Posterior vena cava (tissue), 2 donors: ENCODE data around the gene EPN2. TPM values are rescaled to one million over a fixed set of nuclear protein-coding genes. Genes with fewer than 3 reads are reported as not detected.

ENCODE experiments used
- DNase-seq: peaks from one replicate; pipeline ENCODE4 v3.0.0-alpha.2; 2020; ENCODE audit warnings: low spot score
- intact Hi-C, 2 donors: fragments of 100-400 bp; cut with DNase I; formaldehyde crosslinking; loops; one replicate each; pipeline versions ENCODE4 v1.14.1 to v1.14.2; 2022 to 2023
- total RNA-seq, 2 donors: library from RNA; stranded (reverse); fragmentation: NEBNext Ultra II Directional; extraction: Animal tissue kit (Norgen Biotek cat#: 25700); gene quantifications; one replicate each; pipeline ENCODE4 v1.2.1, GENCODE V29; 2021
- donor health status: DM: yes; HTN: yes; CAD: no.
- donor health status: DM: yes; HTN: yes; CAD: no.

The EPN2 gene
- total RNA-seq, 2 donors from 2014 or later = 50.7 to 67.6 TPM

DNA sequence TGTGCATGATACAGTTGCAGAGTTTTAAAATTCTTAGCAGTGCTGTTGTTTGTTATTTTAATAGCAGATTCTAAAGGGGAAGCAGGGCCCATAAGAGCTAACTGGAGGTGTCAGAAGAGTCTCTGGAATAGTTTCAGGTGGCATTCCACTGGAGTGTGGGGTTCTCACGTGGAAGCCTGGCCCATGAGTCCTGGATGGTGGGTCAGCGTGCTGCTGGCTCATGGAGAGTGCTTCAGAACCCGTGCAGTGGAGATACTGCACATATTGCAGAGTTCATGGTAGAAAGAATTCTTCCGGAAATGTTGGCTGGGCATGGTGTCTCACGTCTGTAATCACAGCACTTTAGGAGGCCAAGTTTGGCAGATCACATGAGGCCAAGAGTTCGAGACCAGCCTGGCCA, 81.4 kb downstream of the EPN2 start:
- peak; percentile 28 for DNase-seq
- intact Hi-C loops = no loop called here

DNA sequence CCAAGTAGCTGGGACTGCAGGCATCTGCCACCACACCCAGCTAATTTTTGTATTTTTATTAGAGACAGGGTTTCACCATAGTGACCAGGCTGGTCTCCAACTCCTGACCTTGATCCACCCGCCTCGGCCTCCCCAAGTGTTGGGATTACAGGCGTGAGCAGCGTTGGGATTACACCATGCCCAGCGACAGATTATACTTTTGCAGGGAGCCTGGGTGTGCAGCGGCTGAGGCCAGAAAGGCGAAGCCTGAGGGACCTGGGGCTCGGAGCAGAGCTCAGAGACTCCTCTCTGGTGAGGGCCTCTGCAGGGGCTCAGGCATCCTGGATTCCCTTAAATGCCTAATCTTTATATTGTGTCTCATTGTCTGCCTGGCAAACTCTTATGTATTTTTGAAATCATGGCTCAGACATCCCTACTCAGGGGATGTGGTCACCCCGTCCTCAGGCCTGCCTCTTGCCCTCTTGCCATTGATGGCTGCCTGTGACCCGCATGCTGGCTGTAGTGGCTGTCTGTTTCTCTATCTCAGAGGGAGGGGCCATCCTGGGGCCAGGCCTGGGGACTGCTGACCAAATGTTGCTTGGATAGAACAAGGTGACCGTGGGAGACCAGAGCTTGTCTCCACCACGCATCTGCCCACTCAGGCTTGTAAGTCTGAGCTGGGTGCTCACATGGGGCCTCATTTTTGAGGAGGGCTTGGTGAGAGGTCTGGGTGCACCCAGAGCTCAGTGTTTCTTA, 82.8 kb downstream of the EPN2 start:
- DNase-seq = peak; percentile 55
- intact Hi-C loops = no loop called here

DNA sequence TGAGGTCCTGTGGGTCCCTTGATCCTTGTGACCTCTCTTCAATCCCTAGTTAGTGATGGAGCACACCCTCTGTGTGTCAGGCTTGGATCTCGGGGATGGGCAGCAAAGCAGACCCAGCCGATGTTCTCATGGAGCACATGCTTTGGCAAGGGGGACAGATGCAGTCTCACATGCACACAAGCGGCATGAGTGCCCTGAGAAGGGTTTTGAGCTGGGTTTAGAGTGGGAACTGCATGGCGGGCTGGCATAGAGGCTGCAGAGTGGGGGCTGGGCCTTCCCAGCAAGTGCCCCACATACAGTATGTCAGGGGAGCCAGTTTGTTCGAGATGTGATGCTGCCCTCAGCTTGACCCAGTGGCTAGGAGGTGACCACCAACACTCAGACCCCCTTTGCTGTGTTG, 83.7 kb downstream of the EPN2 start:
- intact Hi-C loops = no loop called here
- peak; percentile 41 for DNase-seq

DNA sequence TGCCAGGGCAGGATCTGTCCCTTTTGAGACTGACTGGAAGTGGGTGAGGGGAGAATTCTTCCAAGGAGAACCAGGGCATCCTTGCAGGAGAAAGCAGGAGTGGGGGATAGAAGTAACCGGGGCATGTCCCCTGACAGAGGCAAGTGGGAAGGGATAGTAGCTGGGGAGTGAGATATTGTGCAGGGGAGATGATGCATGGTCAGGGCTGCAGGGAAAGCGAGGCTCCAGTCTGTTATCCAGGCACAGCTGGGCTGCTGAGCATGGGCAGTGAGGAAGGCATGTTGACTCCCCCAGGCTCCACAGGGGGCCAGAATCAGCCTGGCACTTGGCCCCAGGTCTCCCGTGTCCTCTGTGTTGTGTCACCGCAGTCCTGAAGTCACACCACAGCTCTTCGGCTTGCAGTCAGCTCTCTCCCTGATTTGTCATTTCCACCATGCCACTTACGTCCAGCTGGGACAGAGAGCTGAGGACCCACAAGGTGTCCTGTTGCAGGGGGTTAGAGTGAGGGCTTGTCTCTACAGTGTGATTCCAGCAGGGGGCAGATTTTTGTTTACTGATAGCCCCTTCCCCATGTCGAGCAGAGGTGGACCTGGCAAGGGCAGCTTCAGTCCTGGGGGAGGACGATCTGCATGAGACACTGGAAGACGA, 84.4 kb downstream of the EPN2 start:
- peak; percentile 53 for DNase-seq
- intact Hi-C loops = no loop called here

DNA sequence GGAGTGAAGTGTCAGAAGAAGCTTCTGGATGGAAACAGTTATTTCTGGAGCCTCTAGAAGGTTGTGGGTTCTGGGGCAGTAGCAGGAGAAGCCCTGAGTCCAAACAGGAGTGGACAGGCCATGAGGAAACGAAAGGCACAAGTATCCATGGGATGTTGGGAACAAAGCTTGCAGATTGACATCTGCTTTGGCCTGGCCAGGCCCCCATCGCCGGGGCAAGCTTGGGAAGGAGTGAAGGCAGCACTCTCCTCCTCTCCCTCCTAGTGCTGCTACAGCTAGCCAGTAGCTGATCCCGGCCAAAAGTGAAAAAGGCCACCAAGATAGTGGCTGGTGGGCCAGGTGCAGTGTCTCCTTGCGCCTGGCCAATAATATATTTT, 85.0 kb downstream of the EPN2 start:
- DNase-seq = peak; percentile 54
- intact Hi-C loops = no loop called here

DNA sequence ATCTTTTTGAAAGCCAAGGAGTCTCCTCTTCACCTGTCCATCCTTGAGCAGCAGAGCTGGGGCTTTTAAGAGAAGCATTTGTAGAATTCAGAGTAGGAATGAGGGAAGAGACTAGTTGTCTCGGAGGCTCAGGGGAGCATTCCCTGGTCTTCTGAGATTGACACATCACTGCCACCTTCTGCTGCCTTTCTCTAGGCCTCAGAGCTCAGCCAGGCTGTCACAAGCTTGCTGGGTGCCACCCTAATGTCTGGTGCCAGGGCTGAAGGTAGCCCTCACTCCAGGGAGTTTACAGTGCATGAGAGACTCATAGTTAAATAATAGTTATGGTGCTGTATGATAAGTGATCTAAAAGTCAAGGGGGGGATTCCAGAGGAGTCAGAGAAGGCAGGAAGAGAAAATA, 85.7 kb downstream of the EPN2 start:
- intact Hi-C loops = no loop called here

DNA sequence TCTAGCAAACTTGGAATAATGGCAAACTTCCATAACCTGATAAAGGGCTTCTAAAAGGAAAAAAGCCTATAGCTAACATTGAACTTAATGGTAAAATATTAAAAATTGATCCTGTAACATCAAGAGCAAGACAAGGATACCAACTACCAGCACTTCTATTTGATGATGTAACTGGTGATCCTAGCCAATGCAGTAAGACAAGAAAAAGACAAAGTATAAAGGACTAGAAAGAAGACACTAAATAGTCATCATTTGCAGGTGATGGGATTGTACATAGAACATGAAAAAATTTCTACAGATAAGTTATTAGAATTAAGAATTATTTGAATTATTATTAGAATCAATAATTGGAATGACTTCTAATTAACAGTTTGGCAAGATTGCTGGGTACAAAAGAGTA, 88.4 kb downstream of the EPN2 start:
- intact Hi-C loops = no loop called here
- no peak for DNase-seq

More for the DNA sequence above, 85.7 kb downstream of the EPN2 start:
- DNase-seq = peak; percentile 20

DNA sequence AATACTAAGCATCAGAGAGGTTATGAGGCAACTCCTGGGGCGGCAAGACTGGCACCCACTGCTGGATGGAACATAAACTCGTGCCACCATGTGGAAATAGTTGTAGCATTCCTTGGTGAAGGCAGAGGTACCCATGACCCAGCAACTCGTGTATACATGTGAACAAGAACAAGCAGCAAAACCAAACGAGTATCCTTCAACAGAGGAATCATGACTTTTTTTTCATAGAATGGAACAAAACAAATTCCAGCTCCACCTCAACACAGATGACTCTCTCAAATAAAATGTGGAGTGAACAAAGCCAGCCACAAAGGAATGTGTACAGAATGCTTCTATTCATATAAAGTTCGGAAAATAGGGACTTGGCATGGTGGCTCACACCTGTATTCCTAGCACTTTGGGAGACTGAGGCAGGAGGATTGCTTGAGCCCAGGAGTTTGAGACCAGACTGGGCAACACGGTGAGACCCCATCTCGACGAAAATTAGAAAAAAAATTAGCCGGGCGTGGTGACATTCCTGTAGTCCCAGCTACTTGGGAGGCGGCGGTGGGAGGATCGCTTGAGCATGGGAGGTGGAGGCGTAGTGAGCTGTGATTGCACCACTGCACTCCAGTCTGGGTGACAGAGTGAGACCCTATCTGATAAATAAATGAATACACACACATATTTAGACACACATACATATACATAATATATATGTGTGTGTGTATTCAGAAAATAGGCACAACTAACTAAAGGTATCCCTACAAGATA, 90.0 kb downstream of the EPN2 start:
- intact Hi-C loops = no loop called here
- DNase-seq = peak; percentile 19

DNA sequence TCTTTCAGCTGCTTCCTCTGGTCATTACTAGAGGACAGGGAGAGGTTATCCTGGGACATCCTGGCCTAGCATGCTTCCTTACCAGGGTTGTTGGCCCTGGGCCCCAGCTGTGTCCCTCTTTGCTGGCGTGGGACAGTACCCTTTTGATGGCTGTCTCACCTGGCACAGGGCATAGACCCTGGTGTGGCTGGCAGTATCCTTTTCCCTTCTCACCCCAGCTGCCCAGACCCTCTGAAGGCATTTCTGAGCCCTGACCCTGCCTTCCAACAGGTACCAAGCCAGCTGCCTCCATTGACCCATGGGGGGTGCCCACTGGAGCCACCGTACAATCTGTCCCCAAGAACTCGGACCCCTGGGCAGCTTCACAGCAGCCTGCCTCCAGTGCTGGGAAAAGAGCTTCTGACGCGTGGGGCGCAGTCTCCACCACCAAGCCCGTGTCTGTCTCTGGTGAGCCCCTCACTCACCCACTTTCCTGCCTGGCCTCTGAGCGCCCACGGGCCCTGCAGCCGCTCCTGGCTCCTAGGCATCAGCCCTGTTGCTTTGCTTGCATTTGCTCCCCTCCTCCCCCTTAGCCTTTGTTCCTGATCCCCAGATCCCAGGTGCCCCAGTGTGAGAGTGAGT, 91.4 kb downstream of the EPN2 start:
- intact Hi-C loops = no loop called here
- peak; percentile 52 for DNase-seq

DNA sequence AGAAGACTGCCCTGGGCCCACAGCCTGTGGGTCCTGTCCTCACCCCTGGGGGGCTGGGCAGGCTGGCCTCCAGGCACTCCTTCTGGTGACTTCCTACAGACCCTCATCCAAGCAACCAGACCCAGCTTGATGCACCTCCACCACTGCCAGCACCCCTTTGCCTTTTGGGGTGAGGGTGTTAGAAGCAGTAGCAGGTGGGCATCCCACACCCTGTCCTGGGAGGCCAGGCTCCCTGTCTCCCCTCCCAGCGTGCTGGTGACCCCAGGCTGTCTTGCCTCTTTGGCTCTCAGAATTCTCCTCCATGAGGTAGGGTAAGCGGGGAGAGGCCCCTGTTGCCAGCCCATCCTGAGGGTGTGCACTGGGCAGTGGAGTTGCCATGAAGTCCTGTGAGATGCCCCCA, 92.0 kb downstream of the EPN2 start:
- peak; percentile 30 for DNase-seq
- intact Hi-C loops = no loop called here

DNA sequence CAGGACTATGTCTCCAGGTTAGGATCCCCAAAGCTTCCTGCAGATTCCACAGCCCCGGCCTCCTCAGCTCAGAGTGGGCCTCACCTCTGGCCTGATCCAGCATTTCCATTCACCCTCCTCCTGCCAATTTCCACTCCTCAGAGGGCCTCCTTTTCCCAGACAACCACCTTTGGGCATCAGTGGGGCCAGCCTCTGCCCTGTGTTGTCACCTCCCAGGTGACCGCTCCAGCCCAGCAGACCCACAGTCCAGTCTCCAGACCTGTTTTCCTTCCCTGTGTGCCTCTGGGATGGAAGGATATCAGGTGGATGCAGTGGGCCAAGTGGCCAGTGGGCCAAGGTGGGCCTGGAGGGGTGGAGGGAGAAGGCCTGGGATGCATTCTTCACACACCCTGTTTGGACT, 92.7 kb downstream of the EPN2 start:
- DNase-seq = peak; percentile 54
- intact Hi-C loops = loop anchor here in 1 of 2 donors (5.0 kb wide), 1 partner anchor 73 kb away; no protein-coding TSS in a partner anchor

DNA sequence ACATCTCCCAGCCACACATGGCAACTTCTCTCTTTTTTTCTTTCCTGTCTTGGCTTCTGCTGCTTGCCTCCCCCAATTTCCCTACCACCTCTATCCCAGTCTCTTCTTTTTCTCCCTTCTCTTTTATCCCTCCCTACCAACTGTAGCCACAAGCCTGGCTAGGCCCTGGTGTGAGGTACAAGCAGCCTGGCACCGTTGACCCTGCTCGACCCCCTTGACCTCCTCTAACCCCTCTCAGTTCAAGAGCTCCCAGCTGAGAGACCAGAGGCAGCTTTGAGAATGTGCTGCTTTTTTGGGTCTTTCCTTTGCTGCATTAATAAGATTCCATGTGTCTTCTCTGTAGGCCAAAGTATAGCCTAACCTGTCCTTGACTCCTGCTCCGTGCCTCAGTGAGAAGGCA, 93.1 kb downstream of the EPN2 start:
- peak; percentile 35 for DNase-seq

DNA sequence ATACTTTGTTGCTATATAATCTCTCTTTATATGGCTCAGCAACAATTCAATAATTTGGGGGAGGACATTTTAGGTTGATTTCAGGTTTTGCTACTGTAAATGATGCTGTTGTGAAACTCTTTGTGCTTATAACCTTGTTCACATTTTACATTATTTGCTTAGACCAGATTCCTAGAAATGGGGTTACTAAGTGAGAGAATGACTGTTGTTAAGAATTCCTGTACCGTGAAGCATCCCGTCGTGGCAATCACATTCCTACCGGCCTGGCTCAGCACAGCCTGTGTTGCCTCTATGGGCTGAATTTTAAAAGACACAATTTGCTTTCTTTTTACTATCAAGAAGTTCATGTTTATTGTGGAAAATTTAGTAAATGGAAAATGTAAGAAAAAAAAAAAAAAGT, 94.0 kb downstream of the EPN2 start:
- peak; percentile 59 for DNase-seq
- intact Hi-C loops = loop anchor here in 1 of 2 donors (5.0 kb wide), 1 partner anchor 74 kb away; no protein-coding TSS in a partner anchor

More for the DNA sequence above, 93.1 kb downstream of the EPN2 start:
- intact Hi-C loops = loop anchor here in 1 of 2 donors (5.0 kb wide), 1 partner anchor 73 kb away; no protein-coding TSS in a partner anchor

DNA sequence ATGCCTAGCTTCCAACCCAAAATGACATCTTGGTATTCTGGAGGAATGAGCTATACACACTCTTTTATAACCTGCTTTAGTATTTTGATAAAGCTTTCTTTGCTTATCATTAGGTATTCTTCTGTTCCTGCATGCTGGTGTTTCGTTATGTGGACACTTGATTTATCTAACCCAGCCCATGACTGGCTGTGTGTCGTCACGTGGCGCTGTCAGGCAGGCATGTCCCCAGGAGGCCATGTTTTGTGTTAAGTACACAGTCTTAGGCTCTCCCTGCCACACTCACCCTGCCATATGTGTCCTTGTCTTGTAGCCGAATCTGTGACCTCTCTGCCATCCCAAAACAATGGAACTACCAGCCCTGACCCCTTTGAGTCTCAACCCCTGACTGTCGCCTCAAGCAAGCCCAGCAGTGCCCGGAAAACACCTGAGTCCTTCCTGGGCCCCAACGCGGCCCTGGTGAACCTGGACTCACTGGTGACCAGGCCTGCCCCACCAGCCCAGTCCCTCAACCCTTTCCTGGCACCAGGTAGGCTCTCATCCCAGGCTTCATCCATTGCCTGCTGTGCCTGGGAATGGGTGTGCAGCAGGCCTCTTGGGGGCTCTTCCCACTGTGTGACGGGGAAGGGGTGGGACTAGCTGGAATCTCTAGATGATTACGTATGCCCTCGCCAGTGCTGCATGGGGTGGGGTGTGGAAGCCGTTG, 94.5 kb downstream of the EPN2 start:
- intact Hi-C loops = loop anchor here in 1 of 2 donors (5.0 kb wide), 1 partner anchor 74 kb away; no protein-coding TSS in a partner anchor

DNA sequence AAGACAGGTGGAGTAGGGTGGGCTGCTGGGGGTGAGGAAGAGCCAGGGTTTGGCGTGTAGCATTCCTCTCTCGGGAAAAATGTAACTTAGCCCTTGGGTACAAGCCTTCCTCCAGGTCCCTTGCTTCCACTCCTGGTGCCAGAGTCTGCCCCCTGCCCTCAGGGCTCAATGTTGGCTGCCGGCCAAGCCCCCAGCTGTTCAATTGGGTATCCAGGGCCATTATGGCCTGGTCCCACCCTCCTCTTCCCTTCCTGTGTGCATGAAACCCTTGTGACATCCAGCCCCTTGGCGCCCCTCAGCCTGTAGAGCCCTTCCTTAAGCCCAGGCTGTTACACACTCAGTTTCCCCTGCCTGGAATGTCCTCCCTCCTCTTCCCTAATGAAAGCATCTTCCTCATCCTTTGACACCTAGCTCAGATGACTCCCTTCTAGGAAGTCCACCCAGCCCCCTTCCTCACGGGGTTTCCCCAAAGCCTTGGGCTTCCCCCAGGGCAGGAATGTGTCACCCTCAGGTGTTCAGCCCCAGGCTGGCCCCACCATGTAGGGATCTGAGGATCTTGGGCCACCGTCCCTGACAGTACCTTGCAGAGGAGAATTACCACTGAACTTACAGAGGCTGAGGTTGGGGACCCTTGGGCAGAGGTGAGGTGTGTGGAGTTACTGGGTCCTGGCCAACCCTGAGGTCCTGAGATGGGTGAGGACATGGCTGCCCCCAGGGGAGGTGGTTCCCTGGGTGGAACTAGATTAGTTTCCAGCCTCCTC, 95.4 kb downstream of the EPN2 start:
- DNase-seq = peak; percentile 50
- intact Hi-C loops = loop anchor here in 1 of 2 donors (5.0 kb wide), 1 partner anchor 75 kb away; no protein-coding TSS in a partner anchor

More for the DNA sequence above, 94.5 kb downstream of the EPN2 start:
- DNase-seq = peak; percentile 38

DNA sequence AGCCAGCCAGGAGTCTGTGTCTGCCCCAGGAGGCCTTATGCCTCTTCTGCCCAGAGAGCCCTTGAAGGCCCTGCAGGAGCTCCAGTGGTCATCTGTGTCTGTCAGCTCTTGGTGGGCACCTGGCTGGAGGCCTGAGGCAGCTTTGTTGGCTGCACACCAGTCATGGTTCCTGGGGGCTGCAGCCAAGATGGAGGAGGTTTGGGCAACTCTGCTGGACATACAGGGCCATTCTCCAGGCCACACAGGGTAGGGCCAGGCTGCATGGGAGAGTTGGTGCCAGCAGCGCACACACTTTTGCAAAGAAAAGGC, 95.9 kb downstream of the EPN2 start:
- peak; percentile 45 for DNase-seq
- intact Hi-C loops = loop anchor here in 1 of 2 donors (5.0 kb wide), 1 partner anchor 76 kb away; no protein-coding TSS in a partner anchor

DNA sequence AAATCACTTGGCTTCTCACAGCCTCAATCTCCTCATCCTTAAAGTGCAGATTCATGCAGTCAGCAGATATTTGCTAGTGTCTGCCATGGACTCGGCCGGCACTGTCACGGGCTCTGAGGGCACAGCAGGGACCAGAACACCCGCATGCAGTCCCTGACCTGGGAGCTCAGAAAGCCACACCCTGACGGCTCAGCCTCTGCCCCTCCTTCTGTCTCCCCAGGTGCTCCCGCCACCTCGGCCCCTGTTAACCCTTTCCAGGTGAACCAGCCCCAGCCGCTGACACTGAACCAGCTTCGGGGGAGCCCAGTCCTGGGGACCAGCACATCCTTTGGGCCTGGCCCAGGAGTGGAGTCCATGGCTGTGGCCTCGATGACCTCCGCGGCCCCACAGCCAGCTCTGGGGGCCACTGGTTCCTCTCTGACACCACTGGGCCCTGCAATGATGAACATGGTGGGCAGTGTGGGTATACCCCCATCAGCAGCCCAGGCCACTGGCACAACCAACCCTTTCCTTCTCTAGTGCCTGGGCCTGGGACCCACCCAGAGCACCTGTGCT, 96.6 kb downstream of the EPN2 start:
- intact Hi-C loops = loop anchor here in 1 of 2 donors (5.0 kb wide), 1 partner anchor 77 kb away; no protein-coding TSS in a partner anchor
- peak; percentile 69 for DNase-seq

DNA sequence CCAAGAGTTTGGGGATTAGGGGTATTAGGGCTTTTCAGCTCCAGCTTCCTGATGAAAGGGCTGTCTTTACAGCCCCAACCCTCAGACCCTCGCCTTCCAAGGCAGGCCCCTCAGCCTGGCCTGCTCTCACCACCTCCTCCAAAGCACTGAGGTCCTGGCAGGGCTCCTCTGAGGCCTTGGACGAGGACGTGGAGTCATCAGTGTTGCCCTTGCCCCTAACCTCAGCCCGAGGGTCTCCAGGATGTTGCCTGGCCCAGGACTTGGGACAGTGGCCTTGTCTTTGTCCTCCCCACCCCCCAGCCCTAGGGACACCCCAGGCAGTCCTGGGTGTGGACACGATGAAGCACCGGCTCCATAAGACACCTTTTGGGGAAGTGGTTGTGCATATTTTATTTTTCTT, 97.2 kb downstream of the EPN2 start:
- DNase-seq = peak; percentile 68
- intact Hi-C loops = loop anchor here in 1 of 2 donors (5.0 kb wide), 1 partner anchor 77 kb away; no protein-coding TSS in a partner anchor
